GM23338 (cell line): ENCODE data around the gene UGT2B15. TPM values are rescaled to one million over a fixed set of nuclear protein-coding genes. Genes with fewer than 3 reads are reported as not detected.

Experiments used
- ATAC-seq: fragments of 200-7000 bp; cut with Tn5 transposase; 3 replicates; pipeline ENCODE4 v1.9.1; 2020
- DNase-seq: peaks from one replicate; pipeline ENCODE4 v3.0.0-alpha.2; 2015; ENCODE audit warnings: low spot score
- H2AFZ ChIP-seq: fragments of 200-600 bp; sonication (generic); 2 replicates; pipeline ENCODE4 v1.8.0; 2016; ENCODE audit warnings: antibody characterized with exemption, mild to moderate bottlenecking, moderate library complexity
- H3F3A ChIP-seq: fragments of 200-600 bp; sonication (generic); replicated peaks from 2 replicates; pipeline ENCODE4 v1.8.0; 2017; ENCODE audit warnings: antibody characterized with exemption, mixed run types, low read depth
- H3K27ac ChIP-seq: fragments of 200-600 bp; sonication (generic); 2 replicates; pipeline ENCODE4 v1.6.1; 2016; ENCODE audit warnings: low read depth
- H3K27me3 ChIP-seq: fragments of 200-600 bp; sonication (generic); 2 replicates; pipeline ENCODE4 v1.8.0; 2016; ENCODE audit warnings: mild to moderate bottlenecking, mixed run types, moderate library complexity; ENCODE audit not compliant: insufficient read depth
- H3K36me3 ChIP-seq: fragments of 200-600 bp; sonication (generic); 2 replicates; pipeline ENCODE4 v1.8.0; 2016; ENCODE audit warnings: mild to moderate bottlenecking; ENCODE audit not compliant: insufficient read depth
- H3K4me1 ChIP-seq: fragments of 200-600 bp; sonication (generic); 2 replicates; pipeline ENCODE4 v1.8.0; 2016; ENCODE audit warnings: mild to moderate bottlenecking, moderate library complexity; ENCODE audit not compliant: insufficient read depth
- H3K4me2 ChIP-seq: fragments of 200-600 bp; sonication (generic); 2 replicates; pipeline ENCODE4 v1.7.1; 2017; ENCODE audit warnings: mixed run types
- H3K4me3 ChIP-seq: fragments of 200-600 bp; sonication (generic); 2 replicates; pipeline ENCODE4 v1.6.1; 2016; ENCODE audit warnings: mixed run types
- H3K79me2 ChIP-seq: fragments of 200-600 bp; sonication (generic); replicated peaks from 2 replicates; pipeline ENCODE4 v1.8.0; 2017; ENCODE audit warnings: mild to moderate bottlenecking; ENCODE audit not compliant: insufficient read depth
- H3K9me2 ChIP-seq: fragments of 200-600 bp; sonication (generic); 2 replicates; pipeline ENCODE4 v1.8.0; 2017; ENCODE audit not compliant: insufficient read depth
- H4K20me1 ChIP-seq: fragments of 200-600 bp; sonication (generic); replicated peaks from 2 replicates; pipeline ENCODE4 v1.8.0; 2017; ENCODE audit warnings: mild to moderate bottlenecking; ENCODE audit not compliant: insufficient read depth
- H3K27ac Mint-ChIP-seq: 2 replicates; pipeline ENCODE4 v1.8.0; 2020; ENCODE audit warnings: inconsistent platforms, mild to moderate bottlenecking, moderate library complexity, mixed read lengths
- H3K27me3 Mint-ChIP-seq: 3 replicates; pipeline ENCODE4 v1.8.0; 2022; ENCODE audit warnings: low read depth, mild to moderate bottlenecking, moderate library complexity, mixed read lengths, inconsistent platforms; ENCODE audit not compliant: insufficient read depth, poor library complexity
- H3K36me3 Mint-ChIP-seq: 3 replicates; pipeline ENCODE4 v1.8.0; 2021; ENCODE audit warnings: low read depth, mild to moderate bottlenecking, inconsistent platforms, moderate library complexity, mixed read lengths
- H3K4me1 Mint-ChIP-seq: 3 replicates; pipeline ENCODE4 v1.8.0; 2020; ENCODE audit warnings: mild to moderate bottlenecking, inconsistent platforms, mixed read lengths
- H3K4me3 Mint-ChIP-seq: 3 replicates; pipeline ENCODE4 v1.8.0; 2021; ENCODE audit warnings: moderate library complexity, mild to moderate bottlenecking, inconsistent platforms, mixed read lengths
- H3K9me3 Mint-ChIP-seq: 3 replicates; pipeline ENCODE4 v1.8.0; 2020; ENCODE audit warnings: moderate library complexity, mild to moderate bottlenecking, inconsistent platforms, mixed read lengths
- CREB1 ChIP-seq: fragments of 250-450 bp; sonication (Bioruptor Pico); IDR thresholded peaks from 2 replicates; pipeline ENCODE4 v1.5.0; 2020; ENCODE audit warnings: low read depth, mild to moderate bottlenecking, moderate library complexity
- EZH2 ChIP-seq: fragments of 200-600 bp; sonication (generic); IDR thresholded peaks from one replicate; pipeline ENCODE4 v1.8.0; 2017; ENCODE audit warnings: antibody characterized with exemption, mild to moderate bottlenecking, low read depth; ENCODE audit not compliant: unreplicated experiment
- EZH2phosphoT487 ChIP-seq: fragments of 200-600 bp; sonication (generic); IDR thresholded peaks from one replicate; pipeline ENCODE4 v1.8.1; 2018; ENCODE audit warnings: antibody characterized with exemption; ENCODE audit not compliant: unreplicated experiment
- JUNB ChIP-seq: IDR thresholded peaks from one replicate; pipeline ENCODE4 v1.6.1; 2016; ENCODE audit warnings: antibody characterized with exemption; ENCODE audit not compliant: unreplicated experiment
- NANOG ChIP-seq: IDR thresholded peaks from 2 replicates; pipeline ENCODE4 v1.6.1; 2016; ENCODE audit warnings: antibody characterized with exemption, borderline replicate concordance
- POLR2AphosphoS5 ChIP-seq: IDR thresholded peaks from 2 replicates; pipeline ENCODE4 v1.6.1; 2016; ENCODE audit warnings: antibody characterized with exemption, low read depth
- STAT1 ChIP-seq: IDR thresholded peaks from one replicate; pipeline ENCODE4 v1.6.1; 2016; ENCODE audit warnings: antibody characterized with exemption; ENCODE audit not compliant: unreplicated experiment
- ZNF114 ChIP-seq: fragments of 250-450 bp; sonication (Bioruptor Pico); IDR thresholded peaks from 2 replicates; pipeline ENCODE4 v1.5.0; 2020; ENCODE audit warnings: mild to moderate bottlenecking, moderate library complexity
- ZNF331 ChIP-seq: fragments of 250-450 bp; sonication (Bioruptor Pico); IDR thresholded peaks from 2 replicates; pipeline ENCODE4 v1.5.0; 2020; ENCODE audit warnings: low read depth, mild to moderate bottlenecking, moderate library complexity
- polyA plus RNA-seq: library from polyadenylated mRNA; unstranded; fragments of >200 nt; fragmentation: Nextera tagmentation; extraction: Ambion mirVana; gene quantifications from 2 replicates; pipeline ENCODE4 v1.2.1, GENCODE V29; 2016
- total RNA-seq: library from RNA; depleted of rRNA; stranded (reverse); fragments of >200 nt; shearing (Covaris generic); gene quantifications from 2 replicates; pipeline ENCODE4 v1.2.3, GENCODE V29; 2014
- TF ChIP-seq, protein P1 (sequence below): IDR thresholded peaks from one replicate; pipeline ENCODE4 v1.6.1; 2018; ENCODE audit warnings: antibody characterized with exemption; ENCODE audit not compliant: unreplicated experiment
- TF ChIP-seq, protein P2 (sequence below): IDR thresholded peaks from 2 replicates; pipeline ENCODE4 v1.6.1; 2016; ENCODE audit warnings: antibody characterized with exemption
- TF ChIP-seq, protein P3 (sequence below), 2 experiments: fragments of 200-600 bp in 1 of 2; sonication (generic) in 1 of 2; conservative IDR thresholded peaks; 2 replicates each; pipeline versions ENCODE4 v1.5.1 to v1.6.1; 2016 to 2017; ENCODE audit warnings: antibody characterized with exemption in 2 of 2, low read depth in 2 of 2, mild to moderate bottlenecking in 2 of 2, moderate library complexity in 1 of 2

The UGT2B15 gene
- total and polyA plus RNA-seq, 2 experiments from 2014 or later: not detected

DNA sequence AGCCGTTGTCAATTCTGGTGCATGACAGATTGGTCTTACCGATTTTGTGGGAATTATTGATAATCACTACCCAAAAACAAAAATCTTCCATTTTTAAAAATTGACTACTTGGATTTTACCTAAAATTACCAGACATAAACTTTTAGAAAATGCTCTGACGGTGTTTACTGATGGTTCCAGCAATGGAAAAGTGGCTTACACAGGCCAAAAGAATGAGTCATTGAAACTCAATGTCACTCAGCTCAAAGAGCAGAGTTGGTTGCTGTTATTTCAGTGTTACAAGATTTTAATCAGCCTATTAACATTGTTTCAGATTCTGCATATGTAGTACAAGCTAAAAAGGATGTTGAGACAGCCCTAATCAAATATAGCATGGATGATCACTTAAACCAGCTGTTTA, 71.3 kb downstream of the UGT2B15 start (continued):
- TF ChIP-seq ZNF114 (CRISPR knock-in tag) (no peak), EZH2 (no peak)
- TF ChIP-seq, protein P1, sequence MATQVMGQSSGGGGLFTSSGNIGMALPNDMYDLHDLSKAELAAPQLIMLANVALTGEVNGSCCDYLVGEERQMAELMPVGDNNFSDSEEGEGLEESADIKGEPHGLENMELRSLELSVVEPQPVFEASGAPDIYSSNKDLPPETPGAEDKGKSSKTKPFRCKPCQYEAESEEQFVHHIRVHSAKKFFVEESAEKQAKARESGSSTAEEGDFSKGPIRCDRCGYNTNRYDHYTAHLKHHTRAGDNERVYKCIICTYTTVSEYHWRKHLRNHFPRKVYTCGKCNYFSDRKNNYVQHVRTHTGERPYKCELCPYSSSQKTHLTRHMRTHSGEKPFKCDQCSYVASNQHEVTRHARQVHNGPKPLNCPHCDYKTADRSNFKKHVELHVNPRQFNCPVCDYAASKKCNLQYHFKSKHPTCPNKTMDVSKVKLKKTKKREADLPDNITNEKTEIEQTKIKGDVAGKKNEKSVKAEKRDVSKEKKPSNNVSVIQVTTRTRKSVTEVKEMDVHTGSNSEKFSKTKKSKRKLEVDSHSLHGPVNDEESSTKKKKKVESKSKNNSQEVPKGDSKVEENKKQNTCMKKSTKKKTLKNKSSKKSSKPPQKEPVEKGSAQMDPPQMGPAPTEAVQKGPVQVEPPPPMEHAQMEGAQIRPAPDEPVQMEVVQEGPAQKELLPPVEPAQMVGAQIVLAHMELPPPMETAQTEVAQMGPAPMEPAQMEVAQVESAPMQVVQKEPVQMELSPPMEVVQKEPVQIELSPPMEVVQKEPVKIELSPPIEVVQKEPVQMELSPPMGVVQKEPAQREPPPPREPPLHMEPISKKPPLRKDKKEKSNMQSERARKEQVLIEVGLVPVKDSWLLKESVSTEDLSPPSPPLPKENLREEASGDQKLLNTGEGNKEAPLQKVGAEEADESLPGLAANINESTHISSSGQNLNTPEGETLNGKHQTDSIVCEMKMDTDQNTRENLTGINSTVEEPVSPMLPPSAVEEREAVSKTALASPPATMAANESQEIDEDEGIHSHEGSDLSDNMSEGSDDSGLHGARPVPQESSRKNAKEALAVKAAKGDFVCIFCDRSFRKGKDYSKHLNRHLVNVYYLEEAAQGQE: no peak
- TF ChIP-seq, protein P2, sequence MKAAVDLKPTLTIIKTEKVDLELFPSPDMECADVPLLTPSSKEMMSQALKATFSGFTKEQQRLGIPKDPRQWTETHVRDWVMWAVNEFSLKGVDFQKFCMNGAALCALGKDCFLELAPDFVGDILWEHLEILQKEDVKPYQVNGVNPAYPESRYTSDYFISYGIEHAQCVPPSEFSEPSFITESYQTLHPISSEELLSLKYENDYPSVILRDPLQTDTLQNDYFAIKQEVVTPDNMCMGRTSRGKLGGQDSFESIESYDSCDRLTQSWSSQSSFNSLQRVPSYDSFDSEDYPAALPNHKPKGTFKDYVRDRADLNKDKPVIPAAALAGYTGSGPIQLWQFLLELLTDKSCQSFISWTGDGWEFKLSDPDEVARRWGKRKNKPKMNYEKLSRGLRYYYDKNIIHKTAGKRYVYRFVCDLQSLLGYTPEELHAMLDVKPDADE: no peak

DNA sequence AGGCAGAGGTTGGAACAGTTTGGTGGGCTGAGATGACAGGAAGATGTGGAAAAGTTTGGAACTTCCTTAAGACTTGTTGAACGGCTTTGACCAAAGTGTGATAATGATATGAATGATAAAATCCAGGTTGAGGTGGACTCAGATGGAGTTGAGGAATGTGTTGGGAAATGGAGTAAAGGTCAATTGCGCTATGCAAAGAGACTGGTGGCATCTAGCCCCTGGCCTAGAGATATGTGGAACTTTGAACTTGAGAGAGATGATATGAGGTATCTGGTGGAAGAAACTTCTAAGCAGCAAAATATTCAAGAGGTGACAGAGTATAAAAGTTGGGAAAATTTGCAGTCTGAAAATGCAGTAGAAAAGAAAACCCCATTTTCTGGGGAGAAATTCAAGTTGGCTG, 73.0 kb downstream of the UGT2B15 start:
- ATAC-seq (no peak), DNase-seq (no peak)
- H3K27ac Mint-ChIP-seq: no peak overlapping the region
- Histone ChIP-seq H3K9me2 (no peaks in the 10 kb centered on the region), H3K79me2 (no peaks in the 10 kb centered on the region), H3K4me1 (no peaks in the 10 kb centered on the region), H4K20me1 (no peaks in the 10 kb centered on the region), H2AFZ (no peak overlapping the region; the same call in 1 of the 2 replicates), H3K4me3 (no peak overlapping the region), H3K4me2 (no peak overlapping the region), H3F3A (no peaks in the 10 kb centered on the region), H3K36me3 (no peaks in the 10 kb centered on the region), H3K27me3 (no peaks in the 10 kb centered on the region), H3K27ac (no peak overlapping the region)
- peaks cover 5% of the 10 kb centered on the region; the same call in 1 of the 3 replicates for H3K9me3 Mint-ChIP-seq
- H3K36me3 Mint-ChIP-seq: no peaks in the 10 kb centered on the region; the same call in 2 of the 3 replicates
- H3K27me3 Mint-ChIP-seq: no peaks in the 10 kb centered on the region
- no peaks in the 10 kb centered on the region for H3K4me1 Mint-ChIP-seq
- H3K4me3 Mint-ChIP-seq: no peak overlapping the region
- TF ChIP-seq, protein P1: no peak
- TF ChIP-seq, protein P3, sequence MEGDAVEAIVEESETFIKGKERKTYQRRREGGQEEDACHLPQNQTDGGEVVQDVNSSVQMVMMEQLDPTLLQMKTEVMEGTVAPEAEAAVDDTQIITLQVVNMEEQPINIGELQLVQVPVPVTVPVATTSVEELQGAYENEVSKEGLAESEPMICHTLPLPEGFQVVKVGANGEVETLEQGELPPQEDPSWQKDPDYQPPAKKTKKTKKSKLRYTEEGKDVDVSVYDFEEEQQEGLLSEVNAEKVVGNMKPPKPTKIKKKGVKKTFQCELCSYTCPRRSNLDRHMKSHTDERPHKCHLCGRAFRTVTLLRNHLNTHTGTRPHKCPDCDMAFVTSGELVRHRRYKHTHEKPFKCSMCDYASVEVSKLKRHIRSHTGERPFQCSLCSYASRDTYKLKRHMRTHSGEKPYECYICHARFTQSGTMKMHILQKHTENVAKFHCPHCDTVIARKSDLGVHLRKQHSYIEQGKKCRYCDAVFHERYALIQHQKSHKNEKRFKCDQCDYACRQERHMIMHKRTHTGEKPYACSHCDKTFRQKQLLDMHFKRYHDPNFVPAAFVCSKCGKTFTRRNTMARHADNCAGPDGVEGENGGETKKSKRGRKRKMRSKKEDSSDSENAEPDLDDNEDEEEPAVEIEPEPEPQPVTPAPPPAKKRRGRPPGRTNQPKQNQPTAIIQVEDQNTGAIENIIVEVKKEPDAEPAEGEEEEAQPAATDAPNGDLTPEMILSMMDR (conservative IDR thresholded peaks at IDR 0.05; ENCODE audit: low read depth in 2 of 2): no peak
- TF ChIP-seq CREB1 (no peak), POLR2AphosphoS5 (no peak), STAT1 (no peak), EZH2phosphoT487 (no peak), ZNF114 (CRISPR knock-in tag) (no peak), ZNF331 (CRISPR knock-in tag) (no peak), JUNB (no peak), NANOG (no peak)
